ENCODE results near the gene CENPF.
"Not testable (repeated sequence)": the region's sequence is repeated elsewhere in the genome, so short reads cannot be mapped to it uniquely, and the experiment has no call there.

The CENPF gene

DNA sequence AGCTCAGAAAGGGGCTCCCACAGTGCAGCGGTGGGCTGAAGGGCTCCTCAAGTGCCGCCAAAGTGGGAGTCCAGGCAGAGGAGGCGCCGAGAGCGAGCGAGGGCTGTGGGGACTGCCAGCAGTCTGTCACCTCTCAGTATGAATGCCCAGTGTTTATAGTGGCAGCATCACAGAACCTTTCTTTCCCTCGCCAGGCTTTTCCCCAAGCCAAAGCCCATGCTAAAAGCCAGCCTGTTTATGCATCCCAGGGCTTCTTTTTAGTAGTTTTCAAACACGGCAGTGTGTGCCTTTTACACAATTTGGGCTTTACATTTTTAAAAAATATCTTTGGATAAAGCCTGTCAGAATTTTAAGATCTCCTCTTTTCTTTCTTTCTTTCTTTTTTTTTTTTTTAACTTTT is 70.6 kb downstream of the CENPF start:
- no peaks in the 10 kb centered on the region for H4K20me1 ChIP-seq (ENCODE audit: control insufficient read depth, insufficient read depth, low read depth, low read length)
- no peaks in the 10 kb centered on the region for H3K27me3 ChIP-seq (ENCODE audit: control insufficient read depth, low read length)
- no peak overlapping the region for H3K4me2 ChIP-seq (ENCODE audit: low read length)
- H3K36me3 ChIP-seq (ENCODE audit: control insufficient read depth, low read length): peaks cover 20% of the 10 kb centered on the region
- no peaks in the 10 kb centered on the region for H3K9me2 ChIP-seq (replicated peaks; ENCODE audit: control insufficient read depth, low read length)
- H3K9me3 ChIP-seq (ENCODE audit: control insufficient read depth, insufficient read depth, low read length): no peaks in the 10 kb centered on the region
- no peaks in the 10 kb centered on the region for H3K79me2 ChIP-seq (ENCODE audit: control insufficient read depth, low read length)
- H3K4me3 ChIP-seq (ENCODE audit: low read length): no peak overlapping the region
- no peaks in the 10 kb centered on the region for H3K4me1 ChIP-seq (ENCODE audit: control insufficient read depth, low read length)
- no peak for TF ChIP-seq EZH2phosphoT487 (IDR thresholded peaks at IDR 0.05; ENCODE audit: borderline replicate concordance, low read length)
- TF ChIP-seq, protein P1, sequence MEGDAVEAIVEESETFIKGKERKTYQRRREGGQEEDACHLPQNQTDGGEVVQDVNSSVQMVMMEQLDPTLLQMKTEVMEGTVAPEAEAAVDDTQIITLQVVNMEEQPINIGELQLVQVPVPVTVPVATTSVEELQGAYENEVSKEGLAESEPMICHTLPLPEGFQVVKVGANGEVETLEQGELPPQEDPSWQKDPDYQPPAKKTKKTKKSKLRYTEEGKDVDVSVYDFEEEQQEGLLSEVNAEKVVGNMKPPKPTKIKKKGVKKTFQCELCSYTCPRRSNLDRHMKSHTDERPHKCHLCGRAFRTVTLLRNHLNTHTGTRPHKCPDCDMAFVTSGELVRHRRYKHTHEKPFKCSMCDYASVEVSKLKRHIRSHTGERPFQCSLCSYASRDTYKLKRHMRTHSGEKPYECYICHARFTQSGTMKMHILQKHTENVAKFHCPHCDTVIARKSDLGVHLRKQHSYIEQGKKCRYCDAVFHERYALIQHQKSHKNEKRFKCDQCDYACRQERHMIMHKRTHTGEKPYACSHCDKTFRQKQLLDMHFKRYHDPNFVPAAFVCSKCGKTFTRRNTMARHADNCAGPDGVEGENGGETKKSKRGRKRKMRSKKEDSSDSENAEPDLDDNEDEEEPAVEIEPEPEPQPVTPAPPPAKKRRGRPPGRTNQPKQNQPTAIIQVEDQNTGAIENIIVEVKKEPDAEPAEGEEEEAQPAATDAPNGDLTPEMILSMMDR (IDR thresholded peaks at IDR 0.05; ENCODE audit: low read depth, low read length, poor library complexity, severe bottlenecking): no peak
- no peaks in the 10 kb centered on the region for H3F3A ChIP-seq (ENCODE audit: control insufficient read depth, insufficient read depth)
- H3K27ac ChIP-seq (ENCODE audit: low read depth, low read length): no peak overlapping the region

GRCh38 chr1:214675524-214675923 is 72.5 kb downstream of the CENPF start:
- not testable (repeated sequence) for H3K4me2 ChIP-seq (ENCODE audit: low read length); H3K4me1 ChIP-seq (ENCODE audit: control insufficient read depth, low read length); H3K9me2 ChIP-seq (replicated peaks; ENCODE audit: control insufficient read depth, low read length); H3K9me3 ChIP-seq (ENCODE audit: control insufficient read depth, insufficient read depth, low read length); H4K20me1 ChIP-seq (ENCODE audit: control insufficient read depth, insufficient read depth, low read depth, low read length); H3K27me3 ChIP-seq (ENCODE audit: control insufficient read depth, low read length); H3K4me3 ChIP-seq (ENCODE audit: low read length); H3F3A ChIP-seq (ENCODE audit: control insufficient read depth, insufficient read depth); H3K79me2 ChIP-seq (ENCODE audit: control insufficient read depth, low read length); H3K36me3 ChIP-seq (ENCODE audit: control insufficient read depth, low read length); H3K27ac ChIP-seq (ENCODE audit: low read depth, low read length)

GRCh38 chr1:214676747-214677146 is 73.8 kb downstream of the CENPF start:
- Histone ChIP-seq H3K27me3 (ENCODE audit: control insufficient read depth, low read length) (no peaks in the 10 kb centered on the region), H4K20me1 (ENCODE audit: control insufficient read depth, insufficient read depth, low read depth, low read length) (no peaks in the 10 kb centered on the region), H3K79me2 (ENCODE audit: control insufficient read depth, low read length) (no peaks in the 10 kb centered on the region), H3F3A (ENCODE audit: control insufficient read depth, insufficient read depth) (no peaks in the 10 kb centered on the region), H3K27ac (ENCODE audit: low read depth, low read length) (no peak overlapping the region), H3K4me1 (ENCODE audit: control insufficient read depth, low read length) (no peaks in the 10 kb centered on the region), H3K36me3 (ENCODE audit: control insufficient read depth, low read length) (peaks cover 4% of the 10 kb centered on the region; the same call in 1 of the 2 replicates), H3K9me2 (replicated peaks; ENCODE audit: control insufficient read depth, low read length) (no peaks in the 10 kb centered on the region), H3K4me3 (ENCODE audit: low read length) (no peak overlapping the region), H3K4me2 (ENCODE audit: low read length) (no peak overlapping the region), H3K9me3 (ENCODE audit: control insufficient read depth, insufficient read depth, low read length) (no peaks in the 10 kb centered on the region)
- TF ChIP-seq, protein P1 (IDR thresholded peaks at IDR 0.05; ENCODE audit: low read depth, low read length, poor library complexity, severe bottlenecking): no peak
- TF ChIP-seq EZH2phosphoT487 (IDR thresholded peaks at IDR 0.05; ENCODE audit: borderline replicate concordance, low read length): no peak

- Histone ChIP-seq H4K20me1 (ENCODE audit: control insufficient read depth, insufficient read depth, low read depth, low read length) (no peaks in the 10 kb centered on the region), H3K4me2 (ENCODE audit: low read length) (no peak overlapping the region), H3K4me3 (ENCODE audit: low read length) (no peak overlapping the region), H3F3A (ENCODE audit: control insufficient read depth, insufficient read depth) (no peaks in the 10 kb centered on the region), H3K4me1 (ENCODE audit: control insufficient read depth, low read length) (no peaks in the 10 kb centered on the region), H3K9me2 (replicated peaks; ENCODE audit: control insufficient read depth, low read length) (no peaks in the 10 kb centered on the region), H3K9me3 (ENCODE audit: control insufficient read depth, insufficient read depth, low read length) (no peaks in the 10 kb centered on the region), H3K27me3 (ENCODE audit: control insufficient read depth, low read length) (no peaks in the 10 kb centered on the region), H3K36me3 (ENCODE audit: control insufficient read depth, low read length) (no peaks in the 10 kb centered on the region), H3K27ac (ENCODE audit: low read depth, low read length) (no peak overlapping the region), H3K79me2 (ENCODE audit: control insufficient read depth, low read length) (no peaks in the 10 kb centered on the region)
- TF ChIP-seq, protein P1 (IDR thresholded peaks at IDR 0.05; ENCODE audit: low read depth, low read length, poor library complexity, severe bottlenecking): no peak
- no peak for TF ChIP-seq EZH2phosphoT487 (IDR thresholded peaks at IDR 0.05; ENCODE audit: borderline replicate concordance, low read length)
These were observed 75.0 kb downstream of the CENPF start for GRCh38 chr1:214677945-214678344.
